ENCODE results near the gene TANGO2. TPM values are rescaled to one million over a fixed set of nuclear protein-coding genes. Genes with fewer than 3 reads are reported as not detected.

TANGO2 gene, protein sequence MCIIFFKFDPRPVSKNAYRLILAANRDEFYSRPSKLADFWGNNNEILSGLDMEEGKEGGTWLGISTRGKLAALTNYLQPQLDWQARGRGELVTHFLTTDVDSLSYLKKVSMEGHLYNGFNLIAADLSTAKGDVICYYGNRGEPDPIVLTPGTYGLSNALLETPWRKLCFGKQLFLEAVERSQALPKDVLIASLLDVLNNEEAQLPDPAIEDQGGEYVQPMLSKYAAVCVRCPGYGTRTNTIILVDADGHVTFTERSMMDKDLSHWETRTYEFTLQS
- polyA plus RNA-seq (2012; ENCODE audit: low read depth, missing spikeins): 11.5 TPM

DNA sequence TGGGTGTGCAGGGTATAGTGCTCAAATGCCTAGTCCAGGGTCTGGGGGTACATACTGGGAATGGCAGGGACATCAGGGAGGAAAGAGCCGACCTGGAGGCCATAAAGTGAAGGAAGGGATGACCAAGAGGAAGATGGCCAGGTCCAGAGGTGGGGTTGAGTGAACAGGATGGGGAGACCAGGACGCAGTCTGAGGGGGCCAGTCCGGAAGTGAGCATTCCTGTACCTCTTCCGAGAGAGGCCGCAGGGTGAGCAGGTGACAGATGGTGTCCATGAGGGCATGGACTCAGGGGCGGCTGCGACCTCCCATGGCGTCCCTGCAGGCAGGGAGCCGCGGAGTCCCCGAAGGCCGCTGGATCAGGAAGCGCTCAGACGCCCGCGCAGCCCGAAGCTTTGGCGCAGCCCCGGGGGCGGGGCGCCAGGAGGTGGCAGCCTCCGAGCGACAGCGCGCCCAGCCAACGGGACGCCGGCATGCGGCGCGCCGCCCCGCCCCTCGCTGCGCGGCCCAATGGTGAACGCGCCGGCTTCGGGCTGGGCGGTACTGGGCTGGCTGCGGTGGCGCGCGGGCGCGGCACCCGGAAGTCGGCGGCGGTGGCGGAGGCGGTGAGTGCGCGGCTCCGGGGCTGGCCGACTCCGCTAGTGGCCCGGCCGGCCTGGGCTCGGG is at the start of gene TANGO2:
Gene TANGO2, plus strand, starts transcription at position 578 of the 663 bp plus-strand sequence. CDS start 15,689 bp downstream, outside the sequence.
- peak; percentile 98 for DNase-seq (ENCODE audit: insufficient read length, low spot score)
- peak; percentile 98 for FAIRE-seq
- peak; percentile 84 for TF ChIP-seq POLR2A (IDR thresholded peaks at IDR 0.05; ENCODE audit: low read depth, low read length)
- TF ChIP-seq POLR2AphosphoS5 (IDR thresholded peaks at IDR 0.05; ENCODE audit: low read depth, low read length): peak; percentile 62
- no peak for TF ChIP-seq PAX5 (IDR thresholded peaks at IDR 0.05; ENCODE audit: insufficient read depth, low read length, severe bottlenecking)
- TF ChIP-seq POU2F2 (IDR thresholded peaks at IDR 0.05; ENCODE audit: low read depth, low read length): no peak
- TF ChIP-seq SPI1 (IDR thresholded peaks at IDR 0.05; ENCODE audit: low read depth, low read length): no peak
- peak; percentile 51; the same call in 1 of the 2 replicates for TF ChIP-seq TAF1 (IDR thresholded peaks at IDR 0.05; ENCODE audit: low read depth, low read length)

GRCh38 chr22:19971276-19972124 is 49.4 kb upstream of the TANGO2 start:
- TF ChIP-seq POU2F2 (IDR thresholded peaks at IDR 0.05; ENCODE audit: low read depth, low read length): no peak
- TF ChIP-seq POLR2A (IDR thresholded peaks at IDR 0.05; ENCODE audit: low read depth, low read length): no peak
- no peak for TF ChIP-seq SPI1 (IDR thresholded peaks at IDR 0.05; ENCODE audit: low read depth, low read length)
- no peak for TF ChIP-seq POLR2AphosphoS5 (IDR thresholded peaks at IDR 0.05; ENCODE audit: low read depth, low read length)
- no peak for TF ChIP-seq PAX5 (IDR thresholded peaks at IDR 0.05; ENCODE audit: insufficient read depth, low read length, severe bottlenecking)
- no peak for TF ChIP-seq TAF1 (IDR thresholded peaks at IDR 0.05; ENCODE audit: low read depth, low read length)
- no peak for FAIRE-seq
- no peak for DNase-seq (ENCODE audit: insufficient read length, low spot score)

DNA sequence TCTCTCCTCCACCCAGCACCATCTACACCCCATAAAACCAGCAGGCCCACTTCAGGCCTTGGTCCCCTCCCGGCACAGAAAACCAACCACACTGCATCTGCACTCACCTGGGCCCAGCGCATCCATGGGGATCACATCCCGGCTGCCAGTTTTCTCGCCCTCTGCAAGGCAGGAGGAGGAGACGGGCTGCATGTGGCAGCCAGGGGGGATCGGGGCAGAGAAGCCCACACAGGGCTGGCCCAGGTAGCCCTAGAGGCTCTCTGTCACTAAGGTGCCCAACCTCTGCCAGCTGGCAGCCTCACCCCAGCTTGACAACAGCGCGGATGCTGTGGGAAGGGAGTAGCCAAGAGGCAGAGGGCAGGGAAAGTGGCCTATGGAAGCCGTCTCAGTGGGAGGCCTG is 48.7 kb upstream of the TANGO2 start:
- FAIRE-seq: no peak
- no peak for DNase-seq (ENCODE audit: insufficient read length, low spot score)
- no peak for TF ChIP-seq POLR2A (IDR thresholded peaks at IDR 0.05; ENCODE audit: low read depth, low read length)
- no peak for TF ChIP-seq SPI1 (IDR thresholded peaks at IDR 0.05; ENCODE audit: low read depth, low read length)
- TF ChIP-seq TAF1 (IDR thresholded peaks at IDR 0.05; ENCODE audit: low read depth, low read length): no peak
- no peak for TF ChIP-seq POLR2AphosphoS5 (IDR thresholded peaks at IDR 0.05; ENCODE audit: low read depth, low read length)
- TF ChIP-seq POU2F2 (IDR thresholded peaks at IDR 0.05; ENCODE audit: low read depth, low read length): no peak
- TF ChIP-seq PAX5 (IDR thresholded peaks at IDR 0.05; ENCODE audit: insufficient read depth, low read length, severe bottlenecking): no peak

GRCh38 chr22:19972652-19973550 is 48.0 kb upstream of the TANGO2 start:
- DNase-seq (ENCODE audit: insufficient read length, low spot score) (no peak), FAIRE-seq (no peak)
- TF ChIP-seq TAF1 (IDR thresholded peaks at IDR 0.05; ENCODE audit: low read depth, low read length) (no peak), SPI1 (IDR thresholded peaks at IDR 0.05; ENCODE audit: low read depth, low read length) (no peak), POLR2A (IDR thresholded peaks at IDR 0.05; ENCODE audit: low read depth, low read length) (no peak), POU2F2 (IDR thresholded peaks at IDR 0.05; ENCODE audit: low read depth, low read length) (no peak), PAX5 (IDR thresholded peaks at IDR 0.05; ENCODE audit: insufficient read depth, low read length, severe bottlenecking) (no peak), POLR2AphosphoS5 (IDR thresholded peaks at IDR 0.05; ENCODE audit: low read depth, low read length) (no peak)

DNA sequence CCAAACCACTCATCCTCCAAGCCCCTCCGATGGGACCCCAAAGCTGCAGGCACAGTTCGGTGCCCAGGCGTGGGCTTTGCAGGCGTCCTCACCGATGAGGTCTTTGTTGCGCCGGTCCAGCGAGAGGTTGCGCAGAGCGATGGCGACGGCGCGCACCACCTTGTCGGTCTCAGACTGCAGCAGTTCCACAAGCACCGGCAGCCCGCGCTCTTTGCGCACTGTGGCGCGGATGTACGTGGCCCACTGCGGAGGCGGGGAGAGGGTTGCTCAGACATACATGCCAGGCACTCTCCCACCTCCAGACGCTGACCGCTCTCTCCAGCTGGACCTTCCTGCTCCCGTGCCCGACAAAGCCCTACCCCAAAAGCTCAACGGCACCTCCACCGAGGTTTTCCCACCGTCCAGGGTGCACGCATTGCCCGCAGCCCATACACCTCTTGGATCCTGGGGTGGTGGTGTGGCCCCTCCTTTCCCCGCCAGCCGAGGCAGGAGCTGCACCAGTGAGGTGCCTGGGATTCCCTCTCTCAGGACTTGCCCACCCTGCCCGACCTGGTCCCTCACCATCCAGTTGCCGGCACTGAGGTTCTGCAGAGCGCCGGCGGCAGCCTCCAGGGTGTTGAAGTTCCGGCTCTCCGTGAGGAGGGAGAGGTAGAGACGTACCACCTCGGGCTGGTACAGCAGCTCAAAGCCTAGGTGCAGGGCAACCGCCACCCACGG is 47.2 kb upstream of the TANGO2 start:
- TF ChIP-seq POU2F2 (IDR thresholded peaks at IDR 0.05; ENCODE audit: low read depth, low read length) (no peak), POLR2A (IDR thresholded peaks at IDR 0.05; ENCODE audit: low read depth, low read length) (no peak), POLR2AphosphoS5 (IDR thresholded peaks at IDR 0.05; ENCODE audit: low read depth, low read length) (no peak)
- FAIRE-seq: no peak
- no peak for DNase-seq (ENCODE audit: insufficient read length, low spot score)

DNA sequence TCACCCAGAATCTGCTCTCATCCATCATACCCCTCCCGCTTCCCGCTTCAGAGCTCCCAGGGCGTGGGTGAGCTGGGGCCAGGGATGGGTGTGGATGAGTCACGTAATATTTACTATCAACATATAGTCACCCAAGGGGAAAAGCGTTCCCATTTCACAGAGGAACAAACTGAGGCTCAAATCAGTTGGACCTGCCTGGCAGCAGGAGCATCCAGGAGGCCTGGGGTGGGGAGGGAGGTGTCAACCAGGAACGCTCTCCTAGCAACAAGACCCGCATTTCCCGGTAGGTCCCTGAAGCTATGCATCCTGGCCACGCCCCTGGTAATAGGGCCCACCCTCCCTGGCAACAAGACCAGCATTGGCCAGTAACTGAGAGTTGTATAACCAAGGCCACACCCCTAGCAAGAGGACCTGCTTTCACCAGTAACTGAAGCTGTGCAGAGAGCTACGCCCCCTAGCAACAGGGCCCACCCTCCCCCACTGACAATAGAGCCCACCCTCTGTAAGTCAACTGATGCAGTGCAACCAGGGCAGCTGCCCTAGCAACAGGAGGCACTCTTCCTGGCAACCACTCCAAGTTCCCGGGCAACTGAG is 46.5 kb upstream of the TANGO2 start:
- TF ChIP-seq SPI1 (IDR thresholded peaks at IDR 0.05; ENCODE audit: low read depth, low read length): no peak
- TF ChIP-seq POLR2AphosphoS5 (IDR thresholded peaks at IDR 0.05; ENCODE audit: low read depth, low read length): no peak
- no peak for TF ChIP-seq PAX5 (IDR thresholded peaks at IDR 0.05; ENCODE audit: insufficient read depth, low read length, severe bottlenecking)
- no peak for TF ChIP-seq POU2F2 (IDR thresholded peaks at IDR 0.05; ENCODE audit: low read depth, low read length)
- TF ChIP-seq POLR2A (IDR thresholded peaks at IDR 0.05; ENCODE audit: low read depth, low read length): no peak
- no peak for TF ChIP-seq TAF1 (IDR thresholded peaks at IDR 0.05; ENCODE audit: low read depth, low read length)
- FAIRE-seq (peak; percentile 90), DNase-seq (ENCODE audit: insufficient read length, low spot score) (peak; percentile 91)

DNA sequence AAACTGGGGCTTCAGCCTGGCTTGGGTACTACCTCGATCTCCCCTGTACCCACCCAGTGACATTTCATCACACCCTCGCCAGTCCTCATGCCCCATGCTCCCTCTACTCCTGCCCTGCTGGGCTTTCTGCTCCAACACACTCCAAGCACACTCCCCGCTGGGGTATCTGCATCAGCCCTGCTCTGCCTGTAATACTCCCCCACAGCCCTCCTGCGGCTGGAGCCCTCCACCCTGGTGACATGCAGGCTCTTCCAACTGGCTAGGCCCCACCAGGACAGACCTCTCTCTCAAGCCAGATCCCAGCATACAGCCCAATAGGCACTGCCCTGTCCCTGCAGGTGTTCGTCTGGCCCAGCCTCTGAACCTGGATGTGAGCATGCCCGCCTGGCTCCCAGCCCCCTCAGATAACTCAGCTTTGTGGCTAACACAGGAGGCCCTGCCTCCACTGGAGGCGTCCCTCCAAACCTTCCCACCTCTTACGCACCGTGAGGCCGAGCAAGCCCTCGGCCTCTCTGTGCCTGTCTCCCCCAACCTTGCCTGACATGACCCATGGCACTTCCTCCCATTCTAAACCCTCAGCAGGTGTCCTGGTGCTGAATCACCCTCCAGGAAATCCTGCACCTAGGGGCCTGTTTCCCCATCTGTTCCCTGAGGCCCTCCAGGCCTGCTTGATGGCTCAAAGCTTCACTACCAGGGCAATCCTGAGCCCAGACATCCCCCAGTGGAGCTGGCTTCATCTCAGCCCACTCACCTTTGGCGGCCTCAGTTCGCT is 45.8 kb upstream of the TANGO2 start:
- TF ChIP-seq PAX5 (IDR thresholded peaks at IDR 0.05; ENCODE audit: insufficient read depth, low read length, severe bottlenecking) (no peak), TAF1 (IDR thresholded peaks at IDR 0.05; ENCODE audit: low read depth, low read length) (no peak), POU2F2 (IDR thresholded peaks at IDR 0.05; ENCODE audit: low read depth, low read length) (no peak), SPI1 (IDR thresholded peaks at IDR 0.05; ENCODE audit: low read depth, low read length) (peak; percentile 15; the same call in 1 of the 2 replicates), POLR2AphosphoS5 (IDR thresholded peaks at IDR 0.05; ENCODE audit: low read depth, low read length) (no peak), POLR2A (IDR thresholded peaks at IDR 0.05; ENCODE audit: low read depth, low read length) (no peak)
- FAIRE-seq: peak; percentile 52
- DNase-seq (ENCODE audit: insufficient read length, low spot score): no peak
